ENCODE data around the gene LRRC8B.

Gene LRRC8B

GRCh38 chr1:89547563-89548116 lies 23.0 kb downstream of the LRRC8B start:
- DNase-seq (ENCODE audit: low read depth in 2 of 2): no peak

- no peak for DNase-seq (ENCODE audit: low read depth in 2 of 2)
Measured at GRCh38 chr1:89548122-89548857, 23.7 kb downstream of the LRRC8B start.

- no peak for DNase-seq (ENCODE audit: low read depth in 2 of 2)
Measured at GRCh38 chr1:89550995-89551394, 26.4 kb downstream of the LRRC8B start.

- no peak for DNase-seq (ENCODE audit: low read depth in 2 of 2)
Measured at GRCh38 chr1:89552471-89553081, 27.9 kb downstream of the LRRC8B start.

GRCh38 chr1:89553157-89553556 lies 28.5 kb downstream of the LRRC8B start:
- DNase-seq (ENCODE audit: low read depth in 2 of 2): no peak

GRCh38 chr1:89555550-89555949 lies 30.9 kb downstream of the LRRC8B start:
- no peak for DNase-seq (ENCODE audit: low read depth in 2 of 2)

GRCh38 chr1:89556726-89557444 lies 32.3 kb downstream of the LRRC8B start:
- no peak for DNase-seq (ENCODE audit: low read depth in 2 of 2)

- DNase-seq (ENCODE audit: low read depth in 2 of 2): no peak
Measured at GRCh38 chr1:89557445-89557825, 32.8 kb downstream of the LRRC8B start.

GRCh38 chr1:89557956-89558355 lies 33.3 kb downstream of the LRRC8B start:
- no peak for DNase-seq (ENCODE audit: low read depth in 2 of 2)

GRCh38 chr1:89563957-89564604 lies 39.5 kb downstream of the LRRC8B start:
- no peak for DNase-seq (ENCODE audit: low read depth in 2 of 2)

GRCh38 chr1:89565521-89565920 lies 40.9 kb downstream of the LRRC8B start:
- no peak for DNase-seq (ENCODE audit: low read depth in 2 of 2)

- DNase-seq (ENCODE audit: low read depth in 2 of 2): no peak
Measured at GRCh38 chr1:89566761-89567174, 42.1 kb downstream of the LRRC8B start.

GRCh38 chr1:89567797-89568196 lies 43.2 kb downstream of the LRRC8B start:
- no peak for DNase-seq (ENCODE audit: low read depth in 2 of 2)

GRCh38 chr1:89573410-89573809 lies 48.8 kb downstream of the LRRC8B start:
- no peak for DNase-seq (ENCODE audit: low read depth in 2 of 2)

- no peak for DNase-seq (ENCODE audit: low read depth in 2 of 2)
Measured at GRCh38 chr1:89574621-89575020, 50.0 kb downstream of the LRRC8B start.

GRCh38 chr1:89575207-89575606 lies 50.6 kb downstream of the LRRC8B start:
- DNase-seq (ENCODE audit: low read depth in 2 of 2): no peak

GRCh38 chr1:89576013-89576412 lies 51.4 kb downstream of the LRRC8B start:
- no peak for DNase-seq (ENCODE audit: low read depth in 2 of 2)

- DNase-seq (ENCODE audit: low read depth in 2 of 2): no peak
Measured at GRCh38 chr1:89578151-89578550, 53.5 kb downstream of the LRRC8B start.

- no peak for DNase-seq (ENCODE audit: low read depth in 2 of 2)
Measured at GRCh38 chr1:89578946-89579684, 54.5 kb downstream of the LRRC8B start.

- DNase-seq (ENCODE audit: low read depth in 2 of 2): no peak
Measured at GRCh38 chr1:89580036-89580435, 55.4 kb downstream of the LRRC8B start.

- no peak for DNase-seq (ENCODE audit: low read depth in 2 of 2)
Measured at GRCh38 chr1:89581859-89582258, 57.2 kb downstream of the LRRC8B start.

All from activated CD4-positive, alpha-beta T cell treated with anti-CD3 and anti-CD28 coated beads for 24 hours (primary cell).